Type B pancreatic cell (in vitro differentiated cells): ENCODE data around the gene ALPP. TPM values are rescaled to one million over a fixed set of nuclear protein-coding genes. Genes with fewer than 3 reads are reported as not detected.

Experiments used
- DNase-seq: peaks from one replicate; pipeline ENCODE4 v3.0.0; 2021; ENCODE audit warnings: mixed read lengths; ENCODE audit not compliant: unreplicated experiment; ENCODE audit errors: extremely low spot score
- H3K27ac Mint-ChIP-seq: 2 replicates; pipeline ENCODE4 v1.8.0; 2021; ENCODE audit warnings: mild to moderate bottlenecking, mixed read lengths
- H3K27me3 Mint-ChIP-seq: 2 replicates; pipeline ENCODE4 v1.8.0; 2021; ENCODE audit warnings: mixed read lengths
- H3K36me3 Mint-ChIP-seq: 2 replicates; pipeline ENCODE4 v1.8.0; 2021; ENCODE audit warnings: mixed read lengths
- H3K4me1 Mint-ChIP-seq: one replicate; pipeline ENCODE4 v1.8.0; 2021; ENCODE audit warnings: mixed read lengths; ENCODE audit not compliant: unreplicated experiment
- H3K4me3 Mint-ChIP-seq: 2 replicates; pipeline ENCODE4 v1.8.0; 2021; ENCODE audit warnings: mild to moderate bottlenecking, mixed read lengths
- H3K9me3 Mint-ChIP-seq: 2 replicates; pipeline ENCODE4 v1.8.0; 2021; ENCODE audit warnings: mixed read lengths
- CTCF ChIP-seq: fragments of 200-600 bp; sonication (generic); conservative IDR thresholded peaks from 2 replicates; pipeline ENCODE4 v1.5.0; 2021; ENCODE audit warnings: antibody characterized with exemption, mild to moderate bottlenecking
- total RNA-seq: library from RNA; stranded (reverse); gene quantifications from 2 replicates; pipeline ENCODE4 v1.2.1, GENCODE V29; 2021; ENCODE audit warnings: low replicate concordance

The ALPP gene
- total RNA-seq, 1 donor from 2014 or later, result 0.27 TPM

GRCh38 chr2:232341061-232341738 lies 37.4 kb upstream of the ALPP start:
- TF ChIP-seq CTCF, result no peak
- H3K36me3 Mint-ChIP-seq, result no peaks in the 10 kb centered on the region
- peaks cover 4% of the 10 kb centered on the region for H3K4me1 Mint-ChIP-seq
- no peak for DNase-seq
- no peaks in the 10 kb centered on the region for H3K27me3 Mint-ChIP-seq
- H3K9me3 Mint-ChIP-seq, result no peaks in the 10 kb centered on the region
- H3K4me3 Mint-ChIP-seq, result no peak overlapping the region
- H3K27ac Mint-ChIP-seq, result no peak overlapping the region

GRCh38 chr2:232341739-232342126 lies 36.8 kb upstream of the ALPP start:
- TF ChIP-seq CTCF, result no peak
- DNase-seq, result no peak
- peaks cover 4% of the 10 kb centered on the region for H3K4me1 Mint-ChIP-seq
- no peak overlapping the region for H3K4me3 Mint-ChIP-seq
- H3K27ac Mint-ChIP-seq, result no peak overlapping the region
- H3K36me3 Mint-ChIP-seq, result no peaks in the 10 kb centered on the region
- H3K9me3 Mint-ChIP-seq, result peaks cover 1% of the 10 kb centered on the region
- peaks cover under 1% of the 10 kb centered on the region for H3K27me3 Mint-ChIP-seq

DNA sequence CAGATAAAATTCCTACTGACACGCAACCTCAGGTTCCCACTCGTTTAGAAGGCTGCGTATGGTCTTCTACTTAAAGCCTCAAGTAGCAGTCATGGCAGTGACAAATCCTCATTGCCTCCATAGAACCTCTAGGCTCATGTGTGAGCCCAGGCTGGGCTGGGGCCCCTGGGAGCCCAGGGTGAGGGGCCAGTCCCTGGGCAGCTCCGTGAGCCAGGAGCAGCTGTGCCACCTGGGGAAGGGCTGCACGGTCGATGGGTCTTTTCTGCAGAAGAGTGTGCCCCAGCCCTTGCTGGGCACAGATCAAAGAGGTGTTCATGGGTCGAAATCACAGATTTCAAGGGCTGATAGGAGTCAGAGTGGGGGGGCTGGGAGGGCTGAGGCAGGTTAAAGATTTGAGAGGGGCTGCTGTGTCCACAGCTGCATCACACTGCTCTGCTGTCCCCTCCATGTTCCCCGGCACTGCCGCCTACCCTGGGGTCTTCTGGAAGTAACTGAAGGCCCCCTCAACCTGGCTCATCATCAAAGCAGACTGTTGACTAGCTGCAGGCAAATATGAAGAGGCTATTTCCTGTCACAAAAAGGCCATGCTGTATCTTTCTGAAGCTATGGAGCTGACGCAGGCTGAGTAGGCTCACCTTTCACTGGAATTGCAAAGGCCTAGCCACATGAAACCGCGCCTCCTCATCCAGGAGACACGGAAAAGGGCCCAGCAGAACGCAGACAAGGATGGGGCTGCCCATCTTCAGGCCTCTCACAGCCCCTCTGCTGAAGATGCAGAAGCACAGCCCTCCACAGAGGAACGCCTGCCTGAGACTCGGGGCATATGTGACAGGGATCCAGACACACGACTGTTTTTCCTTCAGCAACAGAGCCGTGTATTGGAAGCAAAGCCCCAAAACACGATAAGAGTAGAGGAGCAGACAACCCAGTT lies 35.7 kb upstream of the ALPP start:
- Mint-ChIP-seq H3K4me3 (no peak overlapping the region), H3K27me3 (peaks cover 4% of the 10 kb centered on the region), H3K27ac (no peak overlapping the region), H3K4me1 (peaks cover 4% of the 10 kb centered on the region), H3K36me3 (no peaks in the 10 kb centered on the region), H3K9me3 (peaks cover 4% of the 10 kb centered on the region)
- no peak for DNase-seq
- no peak for TF ChIP-seq CTCF

GRCh38 chr2:232343821-232344220 lies 34.7 kb upstream of the ALPP start:
- Mint-ChIP-seq H3K27me3 (peaks cover 8% of the 10 kb centered on the region), H3K36me3 (no peaks in the 10 kb centered on the region), H3K27ac (no peak overlapping the region), H3K9me3 (peaks cover 4% of the 10 kb centered on the region), H3K4me1 (peaks cover 4% of the 10 kb centered on the region), H3K4me3 (no peak overlapping the region)
- DNase-seq, result no peak
- TF ChIP-seq CTCF, result no peak

DNA sequence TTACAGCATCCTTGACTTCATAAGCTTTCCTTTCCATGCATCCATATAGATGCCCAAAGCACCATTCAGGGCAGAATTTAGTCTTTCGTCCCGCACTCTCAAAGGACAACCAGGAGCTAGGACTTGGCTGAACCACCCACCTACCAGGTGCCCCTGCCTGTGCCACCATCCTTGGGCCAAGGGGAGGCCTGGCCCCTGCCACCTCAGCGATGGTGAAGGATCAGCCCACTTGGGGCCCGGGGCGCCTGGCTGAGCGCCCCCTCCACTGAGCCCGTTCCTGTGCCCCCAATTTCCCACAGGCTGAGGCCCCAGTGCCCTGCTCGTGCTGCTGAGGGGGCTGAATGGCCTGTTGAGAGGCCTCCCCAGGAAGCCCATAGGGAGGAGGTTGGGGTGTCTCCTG lies 33.3 kb upstream of the ALPP start:
- peaks cover 8% of the 10 kb centered on the region for H3K27me3 Mint-ChIP-seq
- no peak overlapping the region for H3K27ac Mint-ChIP-seq
- no peak for TF ChIP-seq CTCF
- no peak for DNase-seq
- peaks cover 4% of the 10 kb centered on the region for H3K4me1 Mint-ChIP-seq
- H3K4me3 Mint-ChIP-seq, result no peak overlapping the region
- H3K9me3 Mint-ChIP-seq, result peaks cover 4% of the 10 kb centered on the region
- H3K36me3 Mint-ChIP-seq, result no peaks in the 10 kb centered on the region
